NB4 (cell line): ENCODE results near the gene GPS2.

Experiments
- DNase-seq: peaks from one replicate; pipeline ENCODE4 v3.0.0; 2010; ENCODE audit warnings: low read depth
- H3K4me3 ChIP-seq: one replicate; pipeline ENCODE4 v1.5.1; 2011; ENCODE audit warnings: mild to moderate bottlenecking, low read depth, low read length, moderate library complexity
- MAX ChIP-seq: IDR thresholded peaks from 2 replicates; pipeline ENCODE4 v1.6.1; 2011; ENCODE audit warnings: low read depth, low read length
- MYC ChIP-seq: IDR thresholded peaks from 2 replicates; pipeline ENCODE4 v1.6.1; 2011; ENCODE audit warnings: low read depth, low read length
- POLR2A ChIP-seq: IDR thresholded peaks from 2 replicates; pipeline ENCODE4 v1.6.1; 2011; ENCODE audit warnings: mild to moderate bottlenecking; ENCODE audit not compliant: insufficient read length; ENCODE audit errors: extremely low read depth
- TF ChIP-seq, protein P1 (sequence below): IDR thresholded peaks from one replicate; pipeline ENCODE4 v1.5.1; 2012; ENCODE audit warnings: low read depth, low read length

The GPS2 gene

GRCh38 chr17:7313890-7314718 lies 1.1 kb downstream of the GPS2 start:
- TF ChIP-seq, protein P1, sequence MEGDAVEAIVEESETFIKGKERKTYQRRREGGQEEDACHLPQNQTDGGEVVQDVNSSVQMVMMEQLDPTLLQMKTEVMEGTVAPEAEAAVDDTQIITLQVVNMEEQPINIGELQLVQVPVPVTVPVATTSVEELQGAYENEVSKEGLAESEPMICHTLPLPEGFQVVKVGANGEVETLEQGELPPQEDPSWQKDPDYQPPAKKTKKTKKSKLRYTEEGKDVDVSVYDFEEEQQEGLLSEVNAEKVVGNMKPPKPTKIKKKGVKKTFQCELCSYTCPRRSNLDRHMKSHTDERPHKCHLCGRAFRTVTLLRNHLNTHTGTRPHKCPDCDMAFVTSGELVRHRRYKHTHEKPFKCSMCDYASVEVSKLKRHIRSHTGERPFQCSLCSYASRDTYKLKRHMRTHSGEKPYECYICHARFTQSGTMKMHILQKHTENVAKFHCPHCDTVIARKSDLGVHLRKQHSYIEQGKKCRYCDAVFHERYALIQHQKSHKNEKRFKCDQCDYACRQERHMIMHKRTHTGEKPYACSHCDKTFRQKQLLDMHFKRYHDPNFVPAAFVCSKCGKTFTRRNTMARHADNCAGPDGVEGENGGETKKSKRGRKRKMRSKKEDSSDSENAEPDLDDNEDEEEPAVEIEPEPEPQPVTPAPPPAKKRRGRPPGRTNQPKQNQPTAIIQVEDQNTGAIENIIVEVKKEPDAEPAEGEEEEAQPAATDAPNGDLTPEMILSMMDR = no peak
- TF ChIP-seq MYC = no peak
- no peak for TF ChIP-seq MAX
- no peak for TF ChIP-seq POLR2A
- peak; percentile 53 for DNase-seq
- peak overlapping the region; percentile 73 for H3K4me3 ChIP-seq

- peak; percentile 39 for DNase-seq
- TF ChIP-seq MYC (no peak), POLR2A (no peak), MAX (no peak)
- TF ChIP-seq, protein P1 = no peak
- H3K4me3 ChIP-seq = peak overlapping the region; percentile 73
Observed at GRCh38 chr17:7313088-7313889, 1.9 kb downstream of the GPS2 start.

GRCh38 chr17:7312432-7313087 lies 2.6 kb downstream of the GPS2 start:
- TF ChIP-seq, protein P1 = no peak
- TF ChIP-seq POLR2A (no peak), MYC (no peak), MAX (no peak)
- DNase-seq = no peak
- no peak overlapping the region for H3K4me3 ChIP-seq

GRCh38 chr17:7311110-7311705 lies 4.0 kb downstream of the GPS2 start:
- TF ChIP-seq MAX (no peak), MYC (no peak), POLR2A (no peak)
- TF ChIP-seq, protein P1 = no peak
- no peak overlapping the region for H3K4me3 ChIP-seq
- DNase-seq = no peak

GRCh38 chr17:7309628-7310027 lies 5.5 kb downstream of the GPS2 start:
- H3K4me3 ChIP-seq = peak overlapping the region; percentile 99
- no peak for TF ChIP-seq MAX
- TF ChIP-seq MYC = no peak
- TF ChIP-seq, protein P1 = no peak
- TF ChIP-seq POLR2A = no peak
- DNase-seq = no peak
